H9 (cell line): ENCODE data around the gene PARK7. TPM values are rescaled to one million over a fixed set of nuclear protein-coding genes. Genes with fewer than 3 reads are reported as not detected.

Source experiments
- DNase-seq: peaks from one replicate; pipeline ENCODE4 v3.0.0-alpha.2; 2017
- H2AFZ ChIP-seq: one replicate; pipeline ENCODE4 v1.6.1; 2013; ENCODE audit warnings: mild to moderate bottlenecking, low read length, control low read depth, moderate library complexity
- H2AK5ac ChIP-seq: 2 replicates; pipeline ENCODE4 v1.6.1; 2013; ENCODE audit warnings: low read length, control low read depth, mixed read lengths; ENCODE audit not compliant: insufficient read length
- H2BK120ac ChIP-seq: one replicate; pipeline ENCODE4 v1.6.1; 2013; ENCODE audit warnings: low read depth, mild to moderate bottlenecking, low read length, control low read depth, inconsistent platforms; ENCODE audit not compliant: poor library complexity, severe bottlenecking
- H2BK12ac ChIP-seq: 2 replicates; pipeline ENCODE4 v1.6.1; 2013; ENCODE audit warnings: low read length, control low read depth, mixed read lengths, low read depth; ENCODE audit not compliant: insufficient read length
- H2BK15ac ChIP-seq: 2 replicates; pipeline ENCODE4 v1.6.1; 2013; ENCODE audit warnings: low read depth, low read length, control low read depth
- H2BK20ac ChIP-seq: one replicate; pipeline ENCODE4 v1.6.1; 2013; ENCODE audit warnings: low read depth, mild to moderate bottlenecking, low read length, control low read depth, inconsistent platforms; ENCODE audit not compliant: poor library complexity, severe bottlenecking
- H2BK5ac ChIP-seq: 2 replicates; pipeline ENCODE4 v1.6.1; 2013; ENCODE audit warnings: low read length, control low read depth, mixed read lengths; ENCODE audit not compliant: insufficient read length
- H3K14ac ChIP-seq: 2 replicates; pipeline ENCODE4 v1.6.1; 2013; ENCODE audit warnings: low read length, control low read depth; ENCODE audit not compliant: insufficient read depth
- H3K18ac ChIP-seq: 2 replicates; pipeline ENCODE4 v1.6.1; 2013; ENCODE audit warnings: low read depth, mild to moderate bottlenecking, mixed read lengths, low read length, control low read depth; ENCODE audit not compliant: insufficient read length
- H3K23ac ChIP-seq: 2 replicates; pipeline ENCODE4 v1.6.1; 2013; ENCODE audit warnings: low read length, control low read depth, mixed read lengths, low read depth; ENCODE audit not compliant: insufficient read length
- H3K23me2 ChIP-seq: 2 replicates; pipeline ENCODE4 v1.6.1; 2013; ENCODE audit warnings: low read depth, mild to moderate bottlenecking, mixed read lengths, low read length, control low read depth; ENCODE audit not compliant: insufficient read length, poor library complexity, severe bottlenecking
- H3K27ac ChIP-seq: 2 replicates; pipeline ENCODE4 v1.5.1; 2013; ENCODE audit warnings: low read length, control low read depth, mixed read lengths, low read depth; ENCODE audit not compliant: insufficient read length
- H3K27me3 ChIP-seq: 2 replicates; pipeline ENCODE4 v1.6.1; 2013; ENCODE audit warnings: low read length, control low read depth, inconsistent platforms; ENCODE audit not compliant: insufficient read depth
- H3K4ac ChIP-seq: 2 replicates; pipeline ENCODE4 v1.6.1; 2013; ENCODE audit warnings: low read depth, mild to moderate bottlenecking, control low read depth, inconsistent platforms, low read length, moderate library complexity
- H3K4me1 ChIP-seq: 2 replicates; pipeline ENCODE4 v1.6.1; 2013; ENCODE audit warnings: low read length, control low read depth, inconsistent platforms; ENCODE audit not compliant: insufficient read depth
- H3K4me2 ChIP-seq: 2 replicates; pipeline ENCODE4 v1.6.1; 2013; ENCODE audit warnings: low read length, control low read depth, mixed read lengths; ENCODE audit not compliant: insufficient read length, insufficient read depth
- H3K56ac ChIP-seq: 2 replicates; pipeline ENCODE4 v1.6.1; 2013; ENCODE audit warnings: low read depth, mild to moderate bottlenecking, mixed read lengths, low read length, control low read depth; ENCODE audit not compliant: insufficient read length
- H3K79me1 ChIP-seq: 2 replicates; pipeline ENCODE4 v1.6.1; 2013; ENCODE audit warnings: low read depth, mild to moderate bottlenecking, moderate library complexity, low read length, control low read depth, inconsistent platforms; ENCODE audit not compliant: insufficient read depth, poor library complexity, severe bottlenecking
- H3K79me2 ChIP-seq: 2 replicates; pipeline ENCODE4 v1.6.1; 2013; ENCODE audit warnings: low read length, control low read depth, inconsistent platforms; ENCODE audit not compliant: insufficient read depth
- H3K9ac ChIP-seq: 2 replicates; pipeline ENCODE4 v1.6.1; 2013; ENCODE audit warnings: low read length, control low read depth, mixed read lengths; ENCODE audit not compliant: insufficient read length; ENCODE audit errors: extremely low read depth
- H3K9me3 ChIP-seq: one replicate; pipeline ENCODE4 v1.6.1; 2013; ENCODE audit warnings: low read depth, low read length, inconsistent platforms; ENCODE audit not compliant: control insufficient read depth
- H3T11ph ChIP-seq: one replicate; pipeline ENCODE4 v1.6.1; 2013; ENCODE audit warnings: mild to moderate bottlenecking, low read length, control low read depth, inconsistent platforms
- H4K20me1 ChIP-seq: one replicate; pipeline ENCODE4 v1.6.1; 2013; ENCODE audit not compliant: control insufficient read depth, insufficient read length, insufficient read depth
- H4K5ac ChIP-seq: 2 replicates; pipeline ENCODE4 v1.6.1; 2013; ENCODE audit warnings: low read depth, mild to moderate bottlenecking, mixed read lengths, low read length, control low read depth; ENCODE audit not compliant: insufficient read length
- H4K8ac ChIP-seq: replicated peaks from 2 replicates; pipeline ENCODE4 v1.6.1; 2013; ENCODE audit warnings: low read length, control low read depth, mixed read lengths, low read depth; ENCODE audit not compliant: insufficient read length
- H4K91ac ChIP-seq: 2 replicates; pipeline ENCODE4 v1.6.1; 2013; ENCODE audit warnings: low read depth, mild to moderate bottlenecking, moderate library complexity, mixed read lengths, low read length, control low read depth; ENCODE audit not compliant: insufficient read length
- H3K27ac Mint-ChIP-seq, 3 experiments: 2 replicates in 2 of 3; 3 replicates in 1 of 3; pipeline ENCODE4 v1.8.0; 2020 to 2021; ENCODE audit warnings: mixed read lengths in 3 of 3, mild to moderate bottlenecking in 1 of 3, moderate library complexity in 1 of 3
- H3K27me3 Mint-ChIP-seq: 2 replicates; pipeline ENCODE4 v1.8.0; 2021; ENCODE audit warnings: low read depth, mild to moderate bottlenecking, moderate library complexity, mixed read lengths
- H3K36me3 Mint-ChIP-seq, 3 experiments: 2 replicates in 2 of 3; 3 replicates in 1 of 3; pipeline ENCODE4 v1.8.0; 2020 to 2021; ENCODE audit warnings: low read depth in 3 of 3, mixed read lengths in 3 of 3; ENCODE audit not compliant: insufficient read depth in 1 of 3
- H3K4me1 Mint-ChIP-seq, 2 experiments: 2 replicates each; pipeline ENCODE4 v1.8.0; 2020; ENCODE audit warnings: mixed read lengths in 2 of 2
- H3K4me3 Mint-ChIP-seq, 2 experiments: 2 replicates in 1 of 2; 3 replicates in 1 of 2; pipeline ENCODE4 v1.8.0; 2020 to 2021; ENCODE audit warnings: mild to moderate bottlenecking in 2 of 2, mixed read lengths in 2 of 2, moderate library complexity in 1 of 2
- H3K9me3 Mint-ChIP-seq, 2 experiments: 2 replicates in 1 of 2; 3 replicates in 1 of 2; pipeline ENCODE4 v1.8.0; 2020; ENCODE audit warnings: mild to moderate bottlenecking in 2 of 2, mixed read lengths in 2 of 2, moderate library complexity in 1 of 2
- CTCF ChIP-seq: fragments of 200-600 bp; sonication (generic); conservative IDR thresholded peaks from 3 replicates; pipeline ENCODE4 v1.8.0; 2021; ENCODE audit warnings: antibody characterized with exemption, mild to moderate bottlenecking
- WGBS: extraction: QIAGEN DNeasy Blood & Tissue Kit; methylation state at CpG from one replicate; pipeline ENCODE4 v1.1.7; 2013; ENCODE audit warnings: missing lambda C conversion rate, low lambda C conversion rate, mixed read lengths; ENCODE audit not compliant: insufficient read length; ENCODE audit errors: extremely low coverage; 5-methylcytosine and 5-hydroxymethylcytosine counted together
- total RNA-seq: library from RNA; stranded (reverse); gene quantifications from 2 replicates; pipeline ENCODE4 v1.2.1, GENCODE V29; 2021

Gene PARK7
- total RNA-seq, 1 experiment from 2014 or later, result 370 TPM

GRCh38 chr1:7967651-7968050 lies 6.1 kb downstream of the PARK7 start:
- TF ChIP-seq CTCF, result no peak

More at GRCh38 chr1:7967651-7968050, 6.1 kb downstream of the PARK7 start:
- Histone ChIP-seq H3K56ac (no peak overlapping the region), H3K23ac (no peak overlapping the region), H4K91ac (no peak overlapping the region), H3K14ac (no peak overlapping the region), H3K4ac (no peak overlapping the region), H4K20me1 (no peaks in the 10 kb centered on the region), H3K4me1 (no peaks in the 10 kb centered on the region), H3K18ac (no peak overlapping the region), H4K8ac (no peak overlapping the region), H3K9ac (no peak overlapping the region), H3K79me2 (peaks cover 2% of the 10 kb centered on the region), H2BK12ac (no peak overlapping the region), H3K23me2 (no peaks in the 10 kb centered on the region), H4K5ac (no peak overlapping the region), H3T11ph (no peak overlapping the region), H2BK15ac (no peak overlapping the region), H2BK20ac (no peak overlapping the region), H3K9me3 (no peaks in the 10 kb centered on the region), H3K4me2 (no peak overlapping the region), H2BK120ac (no peak overlapping the region), H3K27ac (no peak overlapping the region), H2AK5ac (no peak overlapping the region), H3K79me1 (peaks cover 6% of the 10 kb centered on the region), H2AFZ (no peak overlapping the region), H2BK5ac (no peak overlapping the region), H3K27me3 (no peaks in the 10 kb centered on the region)
- H3K4me1 Mint-ChIP-seq, result peaks cover 3% of the 10 kb centered on the region in 2 experiments
- DNase-seq, result no peak
- peaks cover 69 to 85% (median 85%) of the 10 kb centered on the region in 3 experiments for H3K36me3 Mint-ChIP-seq
- H3K27ac Mint-ChIP-seq, result no peak overlapping the region; a peak in 1 of 7 replicates
- no peaks in the 10 kb centered on the region for H3K9me3 Mint-ChIP-seq
- no peaks in the 10 kb centered on the region for H3K27me3 Mint-ChIP-seq
- WGBS, result no CpG with 5 or more reads among the region's 4 CpGs
- no peak overlapping the region for H3K4me3 Mint-ChIP-seq
